HTERT RPE-1 (cell line): ENCODE results near the gene ZC3H18.

Experiments used
- in situ Hi-C: fragments of 300-500 bp; cut with MboI; formaldehyde crosslinking; loops from 4 replicates; pipeline ENCODE4 v1.14.3; 2020; ENCODE audit warnings: low sequenced_read_pairs

Gene ZC3H18

GRCh38 chr16:88532434-88533241, 37.6 kb upstream of the ZC3H18 start:
- in situ Hi-C loops = no loop called here

- in situ Hi-C loops = no loop called here
Measured at GRCh38 chr16:88533381-88533917, 36.8 kb upstream of the ZC3H18 start.

- in situ Hi-C loops = no loop called here
Measured at GRCh38 chr16:88533932-88534637, 36.1 kb upstream of the ZC3H18 start.

- in situ Hi-C loops = no loop called here
Measured at GRCh38 chr16:88534638-88535190, 35.5 kb upstream of the ZC3H18 start.

GRCh38 chr16:88535191-88535856, 34.9 kb upstream of the ZC3H18 start:
- in situ Hi-C loops = no loop called here

- in situ Hi-C loops = no loop called here
Measured at GRCh38 chr16:88535857-88536222, 34.4 kb upstream of the ZC3H18 start.

- in situ Hi-C loops = no loop called here
Measured at GRCh38 chr16:88536510-88536909, 33.7 kb upstream of the ZC3H18 start.

- in situ Hi-C loops = no loop called here
Measured at GRCh38 chr16:88536971-88537751, 33.0 kb upstream of the ZC3H18 start.

- in situ Hi-C loops = no loop called here
Measured at GRCh38 chr16:88537859-88538258, 32.3 kb upstream of the ZC3H18 start.

- in situ Hi-C loops = no loop called here
Measured at GRCh38 chr16:88538366-88539060, 31.7 kb upstream of the ZC3H18 start.

- in situ Hi-C loops = no loop called here
Measured at GRCh38 chr16:88539261-88539651, 30.9 kb upstream of the ZC3H18 start.

GRCh38 chr16:88539652-88540345, 30.4 kb upstream of the ZC3H18 start:
- in situ Hi-C loops = no loop called here

- in situ Hi-C loops = no loop called here
Measured at GRCh38 chr16:88540346-88540977, 29.7 kb upstream of the ZC3H18 start.

GRCh38 chr16:88541831-88542616, 28.2 kb upstream of the ZC3H18 start:
- in situ Hi-C loops = no loop called here

- in situ Hi-C loops = no loop called here
Measured at GRCh38 chr16:88543230-88543813, 26.9 kb upstream of the ZC3H18 start.

- in situ Hi-C loops = no loop called here
Measured at GRCh38 chr16:88545781-88546180, 24.4 kb upstream of the ZC3H18 start.

GRCh38 chr16:88548131-88548874, 21.9 kb upstream of the ZC3H18 start:
- in situ Hi-C loops = no loop called here
